Pons (tissue), 1 donor: Measurements from ENCODE around the gene KIF26B.

Experiments used
- DNase-seq: peaks from one replicate; pipeline ENCODE4 v3.0.0-alpha.2; 2016; ENCODE audit warnings: low spot score

The KIF26B gene

DNA sequence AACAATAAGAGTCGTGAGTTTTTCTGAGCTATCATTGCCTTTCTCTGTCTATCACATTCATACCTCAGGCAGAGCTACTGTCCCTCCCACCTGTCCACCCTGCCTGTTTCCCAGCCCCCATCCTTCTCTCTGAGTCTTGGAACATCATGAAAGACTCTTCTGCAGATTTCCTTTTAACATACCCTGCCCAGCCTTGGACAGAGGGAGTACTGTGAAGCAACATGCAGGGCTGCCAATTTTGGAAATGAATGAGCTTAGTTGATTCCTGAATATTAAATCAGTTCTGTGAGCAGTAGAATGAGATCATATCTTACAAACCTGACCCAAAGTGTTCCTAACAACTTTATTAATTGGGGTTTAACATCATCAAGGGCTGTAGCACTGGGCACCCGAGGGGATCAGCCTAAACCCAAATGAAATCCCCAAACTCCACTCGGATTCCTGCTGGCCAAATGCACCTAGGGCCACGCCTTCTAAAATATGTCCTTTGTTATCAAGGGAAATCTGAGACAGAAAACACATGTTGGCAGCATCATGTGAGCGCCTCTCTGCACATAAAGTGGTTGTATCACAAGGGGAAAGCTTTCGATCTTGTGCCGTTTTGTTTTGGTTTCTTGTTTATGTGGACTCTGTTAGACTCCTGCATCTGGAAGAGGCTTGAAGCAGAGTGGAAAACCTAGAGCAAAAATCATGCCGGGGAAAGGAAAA lies 357.6 kb downstream of the KIF26B start:
- DNase-seq = peak; percentile 72

GRCh38 chr1:245512980-245513578 lies 358.3 kb downstream of the KIF26B start:
- DNase-seq = no peak

- DNase-seq = peak; percentile 23
These were observed 361.5 kb downstream of the KIF26B start for GRCh38 chr1:245516284-245516759.

GRCh38 chr1:245520611-245521010 lies 365.8 kb downstream of the KIF26B start:
- DNase-seq = no peak

DNA sequence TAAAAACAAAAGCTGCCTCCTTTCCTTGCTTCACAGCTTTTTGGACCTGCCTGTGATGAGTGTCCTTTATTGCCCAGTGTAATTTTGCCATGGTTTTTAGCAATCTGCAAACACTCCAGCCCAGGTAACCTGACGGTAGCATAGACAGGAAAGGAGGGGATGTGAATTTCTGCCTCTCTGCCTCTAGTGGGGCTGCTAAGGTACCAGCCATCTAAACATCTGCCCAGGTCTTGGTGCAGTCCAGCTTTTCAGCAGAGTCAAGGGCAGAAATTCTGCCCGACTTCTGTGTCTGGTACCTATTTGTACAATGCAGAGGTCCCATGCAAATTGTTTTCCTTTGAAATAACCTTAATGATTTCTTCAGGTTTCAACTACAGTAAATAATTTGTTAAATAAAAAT lies 371.4 kb downstream of the KIF26B start:
- no peak for DNase-seq

DNA sequence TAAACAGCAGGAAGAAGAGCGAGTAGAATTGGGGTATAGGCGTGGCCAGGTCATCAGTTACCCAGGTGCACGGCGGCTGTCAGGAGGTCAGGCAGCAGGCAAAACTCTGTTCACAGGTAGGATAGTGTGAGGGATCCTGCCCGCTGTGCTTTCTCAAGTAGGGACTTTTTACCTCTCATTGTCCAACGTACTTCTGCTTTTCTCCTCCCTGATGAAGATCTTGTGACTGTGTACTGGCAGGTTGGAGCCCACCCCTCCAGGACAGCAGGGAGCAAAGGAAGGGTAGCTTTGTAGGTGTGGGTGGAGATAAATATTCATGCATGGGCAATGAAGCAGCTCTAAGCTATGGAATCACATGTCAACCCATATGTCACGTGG lies 373.5 kb downstream of the KIF26B start:
- peak; percentile 12 for DNase-seq

DNA sequence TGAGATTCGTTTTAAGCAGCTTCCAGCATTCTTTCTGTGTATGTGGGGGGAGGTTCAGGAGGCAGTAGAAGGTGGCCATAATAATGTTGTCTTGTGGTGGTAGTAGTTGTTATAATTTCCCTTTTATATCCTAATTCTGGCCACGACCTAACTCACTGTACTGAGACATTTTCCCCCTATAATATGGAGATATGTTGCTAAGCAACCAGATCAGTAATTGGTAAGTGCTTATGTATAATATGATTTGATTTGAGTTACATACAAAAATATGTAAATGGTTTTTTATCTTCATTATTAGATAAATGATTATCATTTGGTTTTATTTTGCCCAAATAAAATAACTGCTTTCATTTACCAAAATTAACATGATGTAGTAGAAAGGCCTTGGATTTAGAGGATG lies 376.2 kb downstream of the KIF26B start:
- DNase-seq = no peak

DNA sequence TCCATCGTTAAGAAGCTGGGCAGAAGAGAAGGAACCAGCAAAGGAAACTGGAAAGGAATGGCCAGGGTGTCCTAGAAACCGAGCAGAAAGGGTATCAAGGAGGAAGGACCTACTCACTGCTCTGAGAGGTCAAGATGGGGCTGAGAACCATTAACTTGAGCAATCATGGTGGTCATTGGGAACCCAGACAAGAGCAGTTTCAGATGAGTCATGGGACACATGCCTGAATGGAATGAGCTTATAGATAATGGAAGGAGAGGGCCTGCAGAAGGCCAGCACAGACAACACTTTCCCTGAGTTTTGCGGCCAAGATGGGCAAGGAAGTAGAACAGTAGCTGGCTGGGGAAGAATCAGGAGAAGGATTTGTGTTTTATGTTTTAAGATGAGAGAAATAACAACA lies 383.2 kb downstream of the KIF26B start:
- no peak for DNase-seq

DNA sequence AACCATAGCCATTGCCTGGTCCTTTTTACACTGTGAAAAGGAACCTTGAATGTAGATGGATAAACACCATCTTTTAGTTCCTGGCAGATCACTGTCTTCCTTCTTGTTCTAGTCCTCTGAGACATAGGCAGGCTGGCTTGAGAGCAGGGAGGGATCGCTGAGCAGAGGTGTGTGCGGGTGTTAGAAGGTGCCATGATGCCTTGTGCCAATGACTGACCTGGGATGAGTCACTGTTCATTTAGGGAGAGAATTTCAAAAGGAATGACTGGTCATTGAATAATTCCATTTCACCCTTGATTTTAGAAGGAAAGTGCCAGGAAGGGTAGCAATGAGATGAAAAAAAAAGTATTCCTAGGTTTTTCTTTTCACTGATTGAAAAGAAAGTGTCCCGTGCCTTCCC lies 383.9 kb downstream of the KIF26B start:
- no peak for DNase-seq

DNA sequence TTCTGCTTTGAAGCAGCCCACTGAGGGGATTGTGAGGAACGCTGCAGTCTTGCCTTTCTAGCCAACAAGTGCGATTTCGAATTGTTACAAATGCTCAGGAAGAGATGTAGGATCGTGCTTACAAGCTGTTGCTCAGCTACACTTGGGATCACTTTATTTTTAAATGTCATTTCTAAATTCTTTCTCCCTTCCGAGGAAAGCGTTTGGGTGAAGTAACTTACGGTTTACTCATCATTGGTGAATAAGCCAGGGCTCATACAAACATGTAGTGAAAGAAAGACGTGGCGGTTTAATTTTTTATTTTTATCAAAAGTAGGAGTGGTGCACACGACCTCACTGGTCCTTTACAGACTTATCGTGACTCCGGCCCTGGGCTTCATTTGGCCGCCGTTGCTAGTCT lies 386.6 kb downstream of the KIF26B start:
- DNase-seq = no peak

- DNase-seq = no peak
These were observed 387.6 kb downstream of the KIF26B start for GRCh38 chr1:245542365-245542764.

DNA sequence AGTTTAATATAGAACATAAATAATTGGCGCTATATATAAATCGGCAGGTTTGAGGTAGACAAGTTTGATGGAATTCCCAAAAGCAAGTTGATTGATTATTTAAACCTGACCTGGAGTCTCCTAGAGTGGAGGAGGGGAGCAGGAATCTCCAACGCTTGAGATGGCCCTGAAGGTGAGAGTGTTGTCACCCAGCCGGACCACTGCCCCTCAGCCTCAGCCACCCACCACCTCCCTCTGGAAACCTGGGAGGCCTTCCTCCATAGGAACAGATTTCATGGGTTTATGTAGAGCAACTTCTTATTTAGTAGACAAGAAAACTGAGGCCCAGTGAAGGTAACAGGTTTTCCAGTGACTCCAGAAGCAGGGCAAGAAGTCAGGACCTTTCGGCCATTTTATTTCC lies 389.5 kb downstream of the KIF26B start:
- no peak for DNase-seq

DNA sequence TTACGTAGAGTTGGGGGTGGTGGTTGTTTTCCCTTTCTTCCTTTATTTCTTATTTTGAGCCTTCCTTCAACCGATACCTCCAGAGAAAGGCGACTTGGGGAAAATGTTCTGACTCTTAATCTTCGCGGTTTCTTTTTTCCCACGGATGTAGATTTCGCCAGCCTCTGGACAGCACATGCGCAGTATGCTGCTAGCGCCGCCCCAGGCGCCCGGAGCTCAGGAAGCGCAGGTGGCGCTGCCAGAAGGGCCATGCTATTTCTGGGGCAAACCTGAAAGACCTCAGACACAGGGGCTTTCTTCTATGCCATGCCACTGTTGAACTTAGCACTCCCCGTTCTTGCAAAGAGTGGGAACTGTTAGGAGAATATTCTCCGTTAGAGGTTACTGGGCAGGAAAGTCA lies 392.1 kb downstream of the KIF26B start:
- no peak for DNase-seq

DNA sequence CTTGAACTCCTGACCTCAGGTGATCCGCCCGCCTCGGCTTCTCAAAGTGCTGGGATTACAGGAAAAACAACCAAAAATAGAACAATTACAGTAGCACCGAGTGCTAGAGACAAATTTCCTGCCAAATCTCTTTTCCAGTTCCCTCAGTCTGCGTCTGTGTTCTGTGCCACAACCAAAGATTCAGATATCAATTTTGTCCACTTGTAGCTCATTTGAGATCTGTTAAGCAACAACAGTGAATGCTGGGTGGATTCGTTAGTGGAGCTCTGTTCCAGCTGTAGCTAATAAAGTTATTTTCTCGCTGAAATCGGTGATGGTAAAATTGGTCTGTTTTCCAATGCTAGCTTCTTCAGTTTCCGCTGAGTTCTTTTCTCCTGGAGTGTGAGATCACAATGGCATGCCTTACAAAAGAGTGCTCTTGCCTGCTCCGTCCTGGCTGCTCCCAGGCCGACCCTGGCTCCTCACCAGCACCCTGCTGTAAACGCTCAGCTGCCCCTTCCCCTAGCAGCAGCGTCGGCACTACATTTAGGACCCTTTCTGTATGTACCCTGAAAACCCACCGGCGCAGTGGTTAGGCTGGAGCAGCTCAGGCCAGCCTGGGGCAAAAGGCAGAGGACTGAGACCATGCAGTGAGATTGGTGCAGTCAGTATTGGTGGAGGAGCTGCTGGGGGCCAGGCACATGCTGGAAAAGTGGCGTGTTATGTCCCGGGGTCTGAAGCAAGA lies 395.4 kb downstream of the KIF26B start:
- DNase-seq = no peak

- no peak for DNase-seq
These were observed 395.9 kb downstream of the KIF26B start for GRCh38 chr1:245550720-245551043.

DNA sequence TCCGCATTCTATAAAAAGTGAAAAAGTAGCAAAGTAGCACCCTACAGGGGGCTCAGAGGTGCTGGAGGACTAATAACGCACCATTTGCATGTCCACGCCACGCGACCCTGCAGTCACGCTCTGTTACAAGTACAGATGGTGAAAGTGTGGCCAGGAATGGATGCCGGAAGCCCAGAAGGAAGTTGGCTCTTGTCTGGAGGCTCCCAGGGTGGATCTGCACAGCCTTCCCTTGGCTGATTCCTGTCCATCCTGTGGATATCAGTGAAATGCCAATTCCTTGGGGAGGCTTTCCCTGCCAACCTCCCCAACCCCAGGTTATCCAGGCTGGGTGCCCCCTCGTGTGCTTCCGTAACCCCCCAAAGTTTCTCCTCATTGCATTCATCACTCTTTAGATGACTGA lies 396.8 kb downstream of the KIF26B start:
- DNase-seq = no peak

DNA sequence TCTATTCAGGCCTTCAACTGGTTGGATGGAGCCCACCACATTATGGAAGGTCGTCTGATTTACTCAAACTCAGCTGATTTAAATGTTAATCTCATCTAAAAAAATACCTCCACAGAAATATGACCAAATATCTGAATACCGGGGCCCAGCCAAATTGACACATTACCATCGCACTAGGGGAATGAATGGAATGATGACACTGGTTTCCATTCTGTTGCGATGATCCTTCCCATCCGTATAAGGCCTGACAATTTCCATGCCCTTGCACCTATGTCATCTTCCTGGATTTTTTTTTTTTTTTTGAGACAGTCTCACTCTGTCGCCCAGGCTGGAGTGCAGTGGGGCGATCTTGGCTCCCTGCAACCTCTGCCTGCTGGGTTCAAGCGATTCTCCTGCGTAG lies 397.5 kb downstream of the KIF26B start:
- DNase-seq = no peak

DNA sequence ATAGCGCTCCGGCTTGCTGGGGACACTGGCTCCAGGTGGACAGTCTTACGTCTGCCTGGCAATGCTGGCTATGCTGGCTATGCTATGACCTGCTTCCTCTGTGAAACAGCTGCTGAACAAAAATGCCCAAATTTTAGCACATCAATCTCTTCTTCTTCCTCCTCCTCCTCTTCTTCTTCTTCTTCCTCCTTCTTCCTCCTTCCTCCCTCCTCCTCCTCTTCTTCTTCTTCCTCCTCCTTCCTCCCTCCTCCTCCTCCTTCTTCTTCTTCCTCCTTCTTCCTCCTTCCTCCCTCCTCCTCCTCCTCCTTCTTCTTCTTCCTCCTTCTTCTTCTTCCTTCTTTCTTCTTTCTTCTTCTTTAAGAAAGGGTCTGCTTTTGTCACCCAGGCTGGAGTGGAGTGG lies 401.3 kb downstream of the KIF26B start:
- DNase-seq = no peak

DNA sequence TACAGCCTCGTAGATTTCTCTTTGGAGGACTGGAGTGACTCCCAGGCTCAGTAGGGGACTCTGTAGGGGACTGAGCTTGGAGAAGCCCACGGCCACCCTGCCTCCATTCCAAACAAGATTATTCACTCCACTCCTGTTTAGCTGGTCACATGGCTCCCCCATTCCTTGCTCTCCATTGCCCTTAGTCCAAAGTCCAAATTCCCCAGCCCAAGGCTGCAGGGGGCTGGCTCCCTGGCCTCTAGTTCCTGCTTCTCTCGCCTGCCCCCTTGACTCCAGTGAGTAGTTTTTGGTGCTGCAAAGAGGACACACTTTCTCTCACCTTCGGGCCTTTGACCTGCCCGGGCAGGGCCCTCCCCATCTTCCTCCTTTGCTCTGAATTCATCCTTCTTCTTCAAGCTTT lies 403.3 kb downstream of the KIF26B start:
- no peak for DNase-seq

GRCh38 chr1:245560316-245560859 lies 405.6 kb downstream of the KIF26B start:
- DNase-seq = no peak

- DNase-seq = no peak
These were observed 407.0 kb downstream of the KIF26B start for GRCh38 chr1:245561665-245562234.

DNA sequence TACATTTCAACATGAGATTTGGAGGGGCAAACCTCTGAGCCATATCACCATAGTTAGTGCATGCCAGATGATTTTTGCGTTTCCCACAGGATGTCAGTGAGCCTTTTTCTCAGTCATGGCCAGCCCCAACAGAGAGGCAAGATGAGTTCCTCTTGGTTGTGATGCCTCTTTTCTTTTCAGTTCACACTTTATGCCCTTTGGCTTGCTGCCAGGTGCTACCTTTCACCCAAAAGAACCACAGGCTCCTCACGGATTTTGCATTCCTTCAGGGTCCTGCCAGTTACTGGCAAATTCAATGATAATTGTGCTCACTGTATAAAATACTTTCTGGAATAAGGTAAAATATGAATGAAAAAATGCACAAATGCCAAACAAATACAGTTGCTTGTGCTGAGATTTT lies 411.3 kb downstream of the KIF26B start:
- DNase-seq = no peak

DNA sequence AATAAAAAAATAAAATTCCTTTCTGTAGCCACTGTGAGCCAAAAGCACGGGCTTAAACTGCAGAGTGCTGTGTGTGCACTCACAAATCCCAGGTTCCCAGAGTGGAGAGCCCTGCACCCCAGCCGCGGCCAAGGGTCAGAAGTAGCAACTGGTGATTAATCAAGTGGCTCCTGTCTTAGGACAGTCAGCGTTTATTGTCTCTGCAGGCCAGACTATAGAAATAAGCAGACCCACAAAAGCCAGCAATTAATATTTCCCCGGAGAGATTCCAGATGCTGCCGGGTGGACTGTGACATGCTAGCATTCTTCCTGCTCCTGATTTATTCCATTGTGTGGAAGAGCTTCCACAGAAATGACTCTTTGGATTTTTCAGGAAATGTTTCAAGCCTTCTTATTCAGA lies 412.2 kb downstream of the KIF26B start:
- DNase-seq = no peak
